Measurements from ENCODE around the gene SHANK1. TPM values are rescaled to one million over a fixed set of nuclear protein-coding genes. Genes with fewer than 3 reads are reported as not detected.

SHANK1 gene
- total RNA-seq, 4 donors from 2014 or later, result 0.42 to 6.6 TPM; not detected in 2

- Histone ChIP-seq H3K36me3 (no peaks in the 10 kb centered on the region), H3K27ac (no peak overlapping the region), H3K9me3 (no peaks in the 10 kb centered on the region), H3K27me3 (peaks cover 86% of the 10 kb centered on the region), H3K4me1 (peaks cover 21% of the 10 kb centered on the region), H3K4me3 (no peak overlapping the region)
- TF ChIP-seq POLR2AphosphoS5 (IDR thresholded peaks at IDR 0.05) (no peak), CTCF (IDR thresholded peaks at IDR 0.05) (no peak), POLR2A (IDR thresholded peaks at IDR 0.05) (no peak), EP300 (IDR thresholded peaks at IDR 0.05) (no peak)
- no peak for DNase-seq (ENCODE audit: low spot score in 2 of 2)
- 65% methylated on average over 33 of the region's 49 CpGs for WGBS
These were observed 57.6 kb downstream of the SHANK1 start for GRCh38 chr19:50661766-50662650.

GRCh38 chr19:50661023-50661422 is 58.6 kb downstream of the SHANK1 start:
- TF ChIP-seq CTCF (IDR thresholded peaks at IDR 0.05) (no peak), POLR2AphosphoS5 (IDR thresholded peaks at IDR 0.05) (no peak), EP300 (IDR thresholded peaks at IDR 0.05) (no peak), POLR2A (IDR thresholded peaks at IDR 0.05) (no peak)
- Histone ChIP-seq H3K27ac (no peak overlapping the region), H3K4me1 (peaks cover 16% of the 10 kb centered on the region), H3K9me3 (no peaks in the 10 kb centered on the region), H3K27me3 (peaks cover 84% of the 10 kb centered on the region), H3K36me3 (no peaks in the 10 kb centered on the region), H3K4me3 (no peak overlapping the region)
- WGBS, result 64% methylated on average over 10 of the region's 10 CpGs
- DNase-seq (ENCODE audit: low spot score in 2 of 2), result no peak

GRCh38 chr19:50660088-50660366 is 59.6 kb downstream of the SHANK1 start:
- WGBS, result 30% methylated on average over 6 of the region's 6 CpGs
- peaks cover 86% of the 10 kb centered on the region for H3K27me3 ChIP-seq

GRCh38 chr19:50659318-50660087 is 60.1 kb downstream of the SHANK1 start:
- DNase-seq (ENCODE audit: low spot score in 2 of 2), result no peak
- no peaks in the 10 kb centered on the region for H3K36me3 ChIP-seq
- H3K9me3 ChIP-seq, result peaks cover 6% of the 10 kb centered on the region
- H3K27me3 ChIP-seq, result peaks cover 86% of the 10 kb centered on the region
- 3% methylated on average over 33 of the region's 37 CpGs for WGBS
- TF ChIP-seq POLR2A (IDR thresholded peaks at IDR 0.05), result no peak
- no peak for TF ChIP-seq POLR2AphosphoS5 (IDR thresholded peaks at IDR 0.05)
- TF ChIP-seq EP300 (IDR thresholded peaks at IDR 0.05), result no peak
- TF ChIP-seq CTCF (IDR thresholded peaks at IDR 0.05), result no peak
- H3K4me1 ChIP-seq, result peaks cover 15% of the 10 kb centered on the region
- H3K4me3 ChIP-seq, result peak overlapping the region; percentile 42
- no peak overlapping the region for H3K27ac ChIP-seq

More at GRCh38 chr19:50660088-50660366, 59.6 kb downstream of the SHANK1 start:
- no peak for DNase-seq (ENCODE audit: low spot score in 2 of 2)
- H3K36me3 ChIP-seq, result no peaks in the 10 kb centered on the region
- H3K4me3 ChIP-seq, result no peak overlapping the region
- H3K27ac ChIP-seq, result no peak overlapping the region
- H3K9me3 ChIP-seq, result peaks cover 4% of the 10 kb centered on the region
- no peak for TF ChIP-seq CTCF (IDR thresholded peaks at IDR 0.05)
- TF ChIP-seq EP300 (IDR thresholded peaks at IDR 0.05), result no peak
- no peak for TF ChIP-seq POLR2AphosphoS5 (IDR thresholded peaks at IDR 0.05)
- TF ChIP-seq POLR2A (IDR thresholded peaks at IDR 0.05), result no peak
- peaks cover 15% of the 10 kb centered on the region for H3K4me1 ChIP-seq

All from suprapubic skin (tissue), 4 donors.